GM23248 (cell line): ENCODE measurements around the gene WDR46.

ENCODE experiments used
- EZH2 ChIP-seq: fragments of 200-600 bp; sonication (generic); IDR thresholded peaks from 2 replicates; pipeline ENCODE4 v1.6.1; 2018; ENCODE audit warnings: antibody characterized with exemption, mild to moderate bottlenecking; ENCODE audit not compliant: insufficient read depth, poor library complexity, severe bottlenecking
- EZH2phosphoT487 ChIP-seq: fragments of 200-600 bp; sonication (generic); IDR thresholded peaks from 2 replicates; pipeline ENCODE4 v1.6.1; 2018; ENCODE audit warnings: antibody characterized with exemption, moderate library complexity, mild to moderate bottlenecking, low read depth; ENCODE audit not compliant: insufficient read depth

DNA sequence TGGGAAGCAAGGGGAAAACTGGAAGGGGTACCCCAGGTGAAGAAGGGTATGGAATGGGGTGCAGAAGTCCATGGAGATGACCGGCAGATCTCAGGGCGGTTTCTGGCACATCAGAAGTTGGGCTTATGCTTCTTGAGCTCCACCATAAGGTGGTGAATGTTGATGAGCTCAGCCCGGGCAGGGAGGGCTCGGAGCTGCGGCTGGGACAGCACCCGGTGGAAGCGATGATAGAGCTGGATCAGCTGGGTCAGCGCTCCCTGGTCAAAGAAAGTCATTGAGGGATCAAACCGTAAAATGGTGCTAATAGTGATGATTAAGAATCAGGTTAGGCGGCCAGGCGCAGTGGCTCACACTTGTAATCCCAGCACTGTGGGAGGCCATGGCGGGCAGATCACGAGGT, 38.3 kb downstream of the WDR46 start:
- TF ChIP-seq EZH2 (no peak), EZH2phosphoT487 (no peak)
